Mesendoderm (in vitro differentiated cells): ENCODE data around the gene PFKL.

ENCODE experiments used
- DNase-seq: peaks from one replicate; pipeline ENCODE4 v3.0.0; 2013
- H2AK5ac ChIP-seq: 2 replicates; pipeline ENCODE4 v1.6.1; 2013; ENCODE audit warnings: low read length, inconsistent platforms
- H2BK120ac ChIP-seq: 2 replicates; pipeline ENCODE4 v1.6.1; 2013; ENCODE audit warnings: low read depth, mild to moderate bottlenecking, low read length, moderate library complexity, mixed read lengths
- H2BK15ac ChIP-seq: replicated peaks from 2 replicates; pipeline ENCODE4 v1.6.1; 2013; ENCODE audit warnings: low read depth, mild to moderate bottlenecking, moderate library complexity
- H2BK5ac ChIP-seq: 2 replicates; pipeline ENCODE4 v1.6.1; 2013; ENCODE audit warnings: low read length, inconsistent platforms
- H3K18ac ChIP-seq: 2 replicates; pipeline ENCODE4 v1.6.1; 2013; ENCODE audit warnings: mild to moderate bottlenecking, low read length, mixed read lengths
- H3K23ac ChIP-seq: one replicate; pipeline ENCODE4 v1.6.1; 2013; ENCODE audit warnings: low read length
- H3K27ac ChIP-seq: 2 replicates; pipeline ENCODE4 v1.5.1; 2013; ENCODE audit warnings: low read depth, mild to moderate bottlenecking, inconsistent platforms, low read length, moderate library complexity
- H3K27me3 ChIP-seq: 2 replicates; pipeline ENCODE4 v1.6.1; 2013; ENCODE audit warnings: low read length, control low read depth, mild to moderate bottlenecking, inconsistent platforms; ENCODE audit not compliant: insufficient read depth, poor library complexity
- H3K36me3 ChIP-seq: 2 replicates; pipeline ENCODE4 v1.6.1; 2013; ENCODE audit warnings: low read length, inconsistent platforms; ENCODE audit not compliant: control insufficient read depth, insufficient read depth
- H3K4ac ChIP-seq: one replicate; pipeline ENCODE4 v1.6.1; 2013; ENCODE audit warnings: low read depth, mild to moderate bottlenecking, low read length, moderate library complexity
- H3K4me1 ChIP-seq: 2 replicates; pipeline ENCODE4 v1.6.1; 2013; ENCODE audit warnings: low read depth, low read length, inconsistent platforms; ENCODE audit not compliant: control insufficient read depth
- H3K4me2 ChIP-seq: 2 replicates; pipeline ENCODE4 v1.6.1; 2013; ENCODE audit warnings: low read length
- H3K4me3 ChIP-seq: 2 replicates; pipeline ENCODE4 v1.5.1; 2013; ENCODE audit warnings: mild to moderate bottlenecking, low read length
- H3K56ac ChIP-seq: one replicate; pipeline ENCODE4 v1.6.1; 2013; ENCODE audit warnings: low read length
- H3K79me1 ChIP-seq: 2 replicates; pipeline ENCODE4 v1.6.1; 2013; ENCODE audit warnings: low read length, inconsistent platforms
- H3K79me2 ChIP-seq: 2 replicates; pipeline ENCODE4 v1.6.1; 2013; ENCODE audit warnings: mild to moderate bottlenecking, low read length; ENCODE audit not compliant: control insufficient read depth, insufficient read depth
- H3K9ac ChIP-seq: 2 replicates; pipeline ENCODE4 v1.6.1; 2013; ENCODE audit warnings: low read length, inconsistent platforms
- H4K5ac ChIP-seq: one replicate; pipeline ENCODE4 v1.6.1; 2013; ENCODE audit warnings: low read length
- H4K8ac ChIP-seq: one replicate; pipeline ENCODE4 v1.6.1; 2013; ENCODE audit warnings: low read depth, mild to moderate bottlenecking, control low read depth, low read length, moderate library complexity
- WGBS: extraction: QIAGEN DNeasy Blood & Tissue Kit; methylation state at CpG from one replicate; pipeline ENCODE4 v1.1.7; 2013; ENCODE audit warnings: low lambda C conversion rate, missing lambda C conversion rate; ENCODE audit not compliant: insufficient coverage; ENCODE audit errors: extremely low coverage; 5-methylcytosine and 5-hydroxymethylcytosine counted together

The PFKL gene

DNA sequence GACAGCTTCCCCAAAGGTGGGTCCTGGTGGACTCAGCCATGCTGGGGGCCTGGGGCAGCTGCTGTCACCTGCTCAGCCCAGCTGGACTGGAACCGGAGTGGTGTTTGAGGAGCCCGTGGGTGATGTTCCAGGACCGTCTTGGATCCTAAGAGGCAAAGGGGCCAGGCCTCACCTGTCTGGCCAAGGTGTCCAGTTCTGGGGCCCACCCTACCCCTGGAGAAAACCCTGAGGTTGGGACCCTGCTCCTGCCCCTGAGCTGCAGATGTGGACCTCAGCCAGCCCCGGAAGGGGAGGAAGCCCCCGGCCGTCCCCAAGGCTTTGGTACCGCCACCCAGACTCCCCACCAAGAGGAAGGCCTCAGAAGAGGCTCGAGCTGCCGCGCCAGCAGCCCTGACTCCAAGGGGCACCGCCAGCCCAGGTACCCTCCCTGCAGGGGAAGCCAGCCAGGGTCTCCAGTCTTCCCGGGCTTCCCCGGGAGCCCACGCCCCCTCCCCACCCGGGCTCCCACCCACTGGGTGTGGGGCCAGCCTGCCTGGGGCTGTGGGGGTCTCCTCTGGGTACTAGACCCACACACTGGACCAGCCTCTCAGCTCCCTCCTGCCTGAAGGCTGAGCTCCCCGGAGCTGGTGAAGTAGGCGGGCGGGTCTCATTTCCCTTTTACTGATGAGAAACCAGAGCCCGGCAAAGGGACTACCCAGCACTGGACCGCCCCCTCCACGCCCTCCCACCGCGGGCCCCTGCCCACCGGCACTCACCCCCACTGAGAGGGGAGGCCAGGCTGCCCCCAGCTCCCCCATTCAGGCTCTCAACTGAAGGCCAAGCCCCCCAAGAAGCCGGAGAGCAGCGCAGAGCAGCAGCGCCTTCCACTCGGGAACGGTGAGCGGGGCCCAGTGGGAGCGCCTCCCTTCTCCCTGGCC, 12.9 kb upstream of the PFKL start:
- no peaks in the 10 kb centered on the region for H3K79me1 ChIP-seq
- H3K18ac ChIP-seq, result no peak overlapping the region
- H4K8ac ChIP-seq, result no peak overlapping the region
- no peak overlapping the region for H3K4me2 ChIP-seq
- no peak overlapping the region for H3K4me3 ChIP-seq
- no peak overlapping the region for H3K27ac ChIP-seq
- WGBS, result no CpG with 5 or more reads among the region's 31 CpGs
- H3K9ac ChIP-seq, result no peak overlapping the region
- no peak overlapping the region for H4K5ac ChIP-seq
- no peaks in the 10 kb centered on the region for H3K27me3 ChIP-seq
- no peak overlapping the region for H3K23ac ChIP-seq
- H2AK5ac ChIP-seq, result no peak overlapping the region
- peaks cover 2% of the 10 kb centered on the region for H3K4me1 ChIP-seq
- no peak overlapping the region for H3K4ac ChIP-seq
- no peak overlapping the region for H2BK15ac ChIP-seq
- no peak overlapping the region for H3K56ac ChIP-seq
- no peak for DNase-seq
- H3K79me2 ChIP-seq, result no peaks in the 10 kb centered on the region
- no peaks in the 10 kb centered on the region for H3K36me3 ChIP-seq
- H2BK120ac ChIP-seq, result no peak overlapping the region
- no peak overlapping the region for H2BK5ac ChIP-seq

GRCh38 chr21:44288251-44289110, 11.4 kb upstream of the PFKL start:
- DNase-seq, result no peak

GRCh38 chr21:44289381-44290010, 10.4 kb upstream of the PFKL start:
- no CpG with 5 or more reads among the region's 24 CpGs for WGBS
- no peaks in the 10 kb centered on the region for H3K27me3 ChIP-seq

More at GRCh38 chr21:44288251-44289110, 11.4 kb upstream of the PFKL start:
- Histone ChIP-seq H3K79me1 (no peaks in the 10 kb centered on the region), H3K9ac (no peak overlapping the region), H3K4me3 (no peak overlapping the region), H3K27me3 (no peaks in the 10 kb centered on the region), H2BK120ac (no peak overlapping the region), H3K56ac (no peak overlapping the region), H3K23ac (no peak overlapping the region), H3K4ac (no peak overlapping the region), H3K79me2 (no peaks in the 10 kb centered on the region), H3K27ac (no peak overlapping the region), H2AK5ac (no peak overlapping the region), H3K36me3 (no peaks in the 10 kb centered on the region), H3K4me1 (peaks cover 2% of the 10 kb centered on the region), H2BK5ac (no peak overlapping the region), H2BK15ac (no peak overlapping the region), H4K5ac (no peak overlapping the region), H3K4me2 (no peak overlapping the region), H4K8ac (no peak overlapping the region), H3K18ac (no peak overlapping the region)
- no CpG with 5 or more reads among the region's 23 CpGs for WGBS

DNA sequence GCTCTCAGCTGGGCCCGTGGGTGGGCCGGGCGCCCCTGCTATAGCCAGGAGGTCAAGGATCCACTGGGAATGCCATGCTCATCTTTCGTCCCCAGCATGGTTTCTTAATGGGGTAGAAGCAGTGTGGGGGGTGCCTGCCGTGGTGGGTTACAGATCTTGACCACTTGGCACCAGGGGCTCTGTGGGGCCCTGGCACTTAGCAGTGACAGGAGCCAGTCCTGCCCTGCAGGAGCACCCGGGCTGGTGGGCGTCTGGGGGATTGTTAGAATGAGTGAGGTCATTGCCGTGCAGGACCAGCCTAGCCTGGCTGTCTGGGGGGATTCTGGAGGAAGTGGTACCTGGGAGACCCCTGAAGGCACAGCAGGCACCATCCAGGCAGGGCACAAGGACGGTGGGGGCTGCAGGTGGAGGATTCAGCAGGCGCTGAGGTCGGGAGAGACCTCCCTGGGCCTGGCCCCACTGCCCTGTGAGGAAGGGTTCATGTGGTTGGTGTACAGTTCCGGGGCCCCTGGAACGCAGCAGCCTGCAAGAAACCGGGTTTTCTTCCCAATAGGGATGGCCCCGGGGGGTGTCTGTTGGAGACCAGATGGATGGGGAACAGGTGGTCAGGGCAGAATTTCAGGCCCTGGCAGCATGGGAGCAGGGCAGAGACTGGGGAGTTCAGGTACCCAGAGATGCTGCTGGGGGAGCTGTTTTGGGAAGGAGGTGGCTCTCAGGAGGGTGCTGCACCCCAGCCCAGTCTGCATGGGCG, 9.4 kb upstream of the PFKL start:
- Histone ChIP-seq H3K36me3 (no peaks in the 10 kb centered on the region), H4K5ac (no peak overlapping the region), H2BK15ac (no peak overlapping the region), H3K18ac (no peak overlapping the region), H3K4me1 (no peaks in the 10 kb centered on the region), H3K79me2 (no peaks in the 10 kb centered on the region), H3K56ac (no peak overlapping the region), H3K9ac (no peak overlapping the region), H2AK5ac (no peak overlapping the region), H3K79me1 (no peaks in the 10 kb centered on the region), H3K27me3 (no peaks in the 10 kb centered on the region), H3K27ac (no peak overlapping the region), H3K4me2 (no peak overlapping the region), H3K4ac (no peak overlapping the region), H3K4me3 (no peak overlapping the region), H4K8ac (no peak overlapping the region), H2BK5ac (no peak overlapping the region), H2BK120ac (no peak overlapping the region), H3K23ac (no peak overlapping the region)
- DNase-seq, result no peak
- WGBS, result no CpG with 5 or more reads among the region's 16 CpGs

More at GRCh38 chr21:44289381-44290010, 10.4 kb upstream of the PFKL start:
- Histone ChIP-seq H4K5ac (no peak overlapping the region), H3K36me3 (no peaks in the 10 kb centered on the region), H3K56ac (no peak overlapping the region), H3K9ac (no peak overlapping the region), H3K18ac (no peak overlapping the region), H3K4me3 (no peak overlapping the region), H4K8ac (no peak overlapping the region), H2BK120ac (no peak overlapping the region), H3K27ac (no peak overlapping the region), H3K4me2 (no peak overlapping the region), H2AK5ac (no peak overlapping the region), H2BK5ac (no peak overlapping the region), H3K23ac (no peak overlapping the region), H3K79me2 (no peaks in the 10 kb centered on the region), H3K79me1 (no peaks in the 10 kb centered on the region), H3K4ac (no peak overlapping the region), H3K4me1 (no peaks in the 10 kb centered on the region), H2BK15ac (no peak overlapping the region)
- no peak for DNase-seq

DNA sequence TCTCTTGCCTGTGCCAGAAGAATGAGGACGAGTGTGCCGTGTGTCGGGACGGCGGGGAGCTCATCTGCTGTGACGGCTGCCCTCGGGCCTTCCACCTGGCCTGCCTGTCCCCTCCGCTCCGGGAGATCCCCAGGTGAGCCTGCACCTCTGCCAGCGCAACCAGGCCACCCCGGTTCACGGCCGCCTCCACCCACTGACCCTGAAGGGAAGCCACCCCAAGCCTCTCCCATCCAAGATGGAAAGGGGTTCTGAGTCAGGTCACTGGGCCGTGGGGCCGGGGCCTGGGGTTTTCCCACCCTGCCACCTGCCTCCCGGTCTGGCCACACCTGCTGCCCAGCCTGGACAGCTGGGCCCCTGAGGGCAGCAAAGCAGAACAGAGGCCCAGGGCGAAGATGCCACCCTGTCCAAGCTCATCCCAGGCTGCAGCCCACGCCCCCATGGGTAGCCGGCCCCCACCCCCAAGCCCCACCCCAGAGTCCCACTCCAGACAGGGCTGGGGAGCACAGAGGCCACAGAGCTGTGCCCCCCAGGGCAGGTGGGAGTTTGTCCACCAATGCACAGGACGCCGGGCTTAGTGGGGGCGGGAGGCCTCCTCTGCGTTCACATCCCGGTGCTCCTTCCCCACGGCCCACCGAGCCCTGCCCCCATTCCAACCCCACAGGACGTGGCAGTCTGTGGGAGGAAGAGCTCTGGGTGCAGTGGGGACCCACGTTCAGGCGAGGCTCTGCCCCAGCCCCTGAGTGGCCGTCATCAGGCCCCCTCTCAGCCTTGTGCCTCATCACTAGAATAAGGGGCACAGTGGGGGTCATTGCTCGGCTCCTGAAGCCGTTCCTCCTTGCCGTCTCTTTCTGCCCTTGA, 8.5 kb upstream of the PFKL start:
- Histone ChIP-seq H2BK15ac (no peak overlapping the region), H2BK5ac (no peak overlapping the region), H3K27me3 (no peaks in the 10 kb centered on the region), H3K4ac (no peak overlapping the region), H3K27ac (no peak overlapping the region), H4K5ac (no peak overlapping the region), H3K36me3 (no peaks in the 10 kb centered on the region), H3K23ac (no peak overlapping the region), H3K4me1 (no peaks in the 10 kb centered on the region), H3K56ac (no peak overlapping the region), H3K4me3 (no peak overlapping the region), H3K18ac (no peak overlapping the region), H3K79me1 (no peaks in the 10 kb centered on the region), H2BK120ac (no peak overlapping the region), H3K79me2 (no peaks in the 10 kb centered on the region), H3K4me2 (no peak overlapping the region), H2AK5ac (no peak overlapping the region), H3K9ac (no peak overlapping the region), H4K8ac (no peak overlapping the region)
- no peak for DNase-seq
- WGBS, result no CpG with 5 or more reads among the region's 33 CpGs
